Activated naive CD8-positive, alpha-beta T cell treated with anti-CD3 and anti-CD28 coated beads for 36 hours (primary cell): ENCODE measurements around the gene RBM6. TPM values are rescaled to one million over a fixed set of nuclear protein-coding genes. Genes with fewer than 3 reads are reported as not detected.
"Not testable (repeated sequence)": the region's sequence is repeated elsewhere in the genome, so short reads cannot be mapped to it uniquely, and the experiment has no call there.

ENCODE experiments used
- DNase-seq: peaks from one replicate; pipeline ENCODE4 v3.0.0; 2021
- H3K27ac Mint-ChIP-seq: one replicate; pipeline ENCODE4 v1.8.0; 2022; ENCODE audit warnings: mild to moderate bottlenecking, moderate library complexity, mixed read lengths
- H3K27me3 Mint-ChIP-seq: one replicate; pipeline ENCODE4 v1.8.0; 2022; ENCODE audit warnings: mild to moderate bottlenecking, mixed read lengths
- H3K36me3 Mint-ChIP-seq: one replicate; pipeline ENCODE4 v1.8.0; 2021; ENCODE audit warnings: mild to moderate bottlenecking, mixed read lengths
- H3K4me1 Mint-ChIP-seq: one replicate; pipeline ENCODE4 v1.8.0; 2021; ENCODE audit warnings: mixed read lengths
- H3K4me3 Mint-ChIP-seq: one replicate; pipeline ENCODE4 v1.8.0; 2022; ENCODE audit warnings: mild to moderate bottlenecking, moderate library complexity, mixed read lengths
- H3K9me3 Mint-ChIP-seq: one replicate; pipeline ENCODE4 v1.8.0; 2022; ENCODE audit warnings: mixed read lengths
- total RNA-seq, 2 experiments: library from RNA; stranded (reverse); gene quantifications; one replicate each; pipeline ENCODE4 v1.2.3, GENCODE V29; 2021

The RBM6 gene
- total RNA-seq, 2 experiments from 2014 or later: 59.5 to 64.8 TPM

DNA sequence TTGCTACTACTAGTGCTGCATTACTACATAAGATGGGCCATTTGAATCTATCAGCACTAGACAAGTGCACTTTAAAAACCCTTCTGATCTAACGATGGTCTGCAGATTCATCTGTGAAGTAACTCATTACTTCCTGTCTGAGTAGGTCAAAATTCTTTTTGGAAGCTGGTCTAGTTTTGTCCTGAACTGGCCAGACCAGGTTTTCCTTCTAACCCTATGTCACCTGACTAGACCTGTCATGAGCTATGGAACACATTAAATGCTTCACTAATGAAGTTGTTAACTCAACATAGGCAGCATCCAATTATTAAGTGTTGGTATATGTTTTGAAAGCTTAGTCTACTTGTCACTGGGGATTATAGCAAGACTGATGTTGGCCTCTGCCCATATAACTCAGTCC lies 138.7 kb downstream of the RBM6 start:
- Mint-ChIP-seq H3K4me3 (no peak overlapping the region), H3K27me3 (no peaks in the 10 kb centered on the region), H3K9me3 (no peaks in the 10 kb centered on the region), H3K4me1 (peaks cover 13% of the 10 kb centered on the region), H3K36me3 (peaks cover 14% of the 10 kb centered on the region), H3K27ac (no peak overlapping the region)
- no peak for DNase-seq

DNA sequence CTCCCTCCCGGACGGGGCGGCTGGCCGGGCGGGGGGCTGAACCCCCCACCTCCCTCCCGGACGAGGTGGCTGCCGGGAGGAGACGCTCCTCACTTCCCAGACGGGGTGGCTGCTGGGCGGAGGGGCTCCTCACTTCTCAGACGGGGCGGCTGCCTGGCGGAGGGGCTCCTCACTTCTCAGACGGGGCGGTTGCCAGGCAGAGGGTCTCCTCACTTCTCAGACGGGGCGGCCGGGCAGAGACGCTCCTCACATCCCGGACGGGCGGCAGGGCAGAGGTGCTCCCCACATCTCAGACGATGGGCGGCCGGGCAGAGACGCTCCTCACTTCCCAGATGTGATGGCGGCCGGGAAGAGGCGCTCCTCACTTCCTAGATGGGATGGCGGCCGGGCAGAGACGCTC lies 145.0 kb downstream of the RBM6 start:
- H3K9me3 Mint-ChIP-seq, H3K27ac Mint-ChIP-seq, H3K36me3 Mint-ChIP-seq, H3K27me3 Mint-ChIP-seq, DNase-seq, H3K4me3 Mint-ChIP-seq: not testable (repeated sequence)
- peaks cover 18% of the 10 kb centered on the region for H3K4me1 Mint-ChIP-seq

- no peaks in the 10 kb centered on the region for H3K9me3 Mint-ChIP-seq
- H3K27ac Mint-ChIP-seq: peak within 1 kb of the TSS; percentile 96
- no peaks in the 10 kb centered on the region for H3K27me3 Mint-ChIP-seq
- peak within 1 kb of the TSS; percentile 97 for H3K4me3 Mint-ChIP-seq
- peaks cover 34% of the 10 kb centered on the region for H3K36me3 Mint-ChIP-seq
- peak; percentile 93 for DNase-seq
- H3K4me1 Mint-ChIP-seq: peaks cover 29% of the 10 kb centered on the region
Observed at GRCh38 chr3:50088725-50089608, 149.0 kb downstream of the RBM6 start, which contains the start of gene RBM5. Gene RBM5, plus strand, starts transcription at chr3:50088919. Its CDS starts 1,516 bp downstream, at chr3:50090435.

GRCh38 chr3:50089609-50089945 lies 149.6 kb downstream of the RBM6 start:
- H3K27me3 Mint-ChIP-seq: no peaks in the 10 kb centered on the region
- H3K4me3 Mint-ChIP-seq: peak overlapping the region; percentile 97
- H3K27ac Mint-ChIP-seq: peak overlapping the region; percentile 96
- H3K4me1 Mint-ChIP-seq: peaks cover 30% of the 10 kb centered on the region
- no peak for DNase-seq
- H3K9me3 Mint-ChIP-seq: no peaks in the 10 kb centered on the region
- peaks cover 35% of the 10 kb centered on the region for H3K36me3 Mint-ChIP-seq

DNA sequence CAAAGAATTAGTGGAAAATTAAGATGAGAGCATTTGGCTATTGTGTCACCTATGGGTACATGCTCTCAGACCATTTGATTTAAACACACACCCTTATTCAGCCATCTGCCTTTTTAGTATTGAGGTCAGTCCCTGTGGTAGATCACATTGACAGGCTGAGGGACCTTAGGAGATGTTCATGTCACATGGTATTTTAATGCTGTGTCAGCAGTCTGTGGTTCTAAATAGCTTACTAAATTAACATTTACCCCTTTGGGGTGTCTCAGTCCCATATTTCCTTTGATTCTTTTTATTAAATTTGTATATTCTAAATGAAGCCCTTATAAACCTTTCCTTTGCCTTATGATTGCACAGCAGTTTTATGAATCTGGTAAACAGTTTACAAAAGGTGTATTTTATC lies 151.0 kb downstream of the RBM6 start:
- no peaks in the 10 kb centered on the region for H3K9me3 Mint-ChIP-seq
- H3K27ac Mint-ChIP-seq: peak overlapping the region; percentile 96
- H3K4me3 Mint-ChIP-seq: peak overlapping the region; percentile 7
- peaks cover 36% of the 10 kb centered on the region for H3K4me1 Mint-ChIP-seq
- no peaks in the 10 kb centered on the region for H3K27me3 Mint-ChIP-seq
- DNase-seq: no peak
- H3K36me3 Mint-ChIP-seq: peaks cover 48% of the 10 kb centered on the region

DNA sequence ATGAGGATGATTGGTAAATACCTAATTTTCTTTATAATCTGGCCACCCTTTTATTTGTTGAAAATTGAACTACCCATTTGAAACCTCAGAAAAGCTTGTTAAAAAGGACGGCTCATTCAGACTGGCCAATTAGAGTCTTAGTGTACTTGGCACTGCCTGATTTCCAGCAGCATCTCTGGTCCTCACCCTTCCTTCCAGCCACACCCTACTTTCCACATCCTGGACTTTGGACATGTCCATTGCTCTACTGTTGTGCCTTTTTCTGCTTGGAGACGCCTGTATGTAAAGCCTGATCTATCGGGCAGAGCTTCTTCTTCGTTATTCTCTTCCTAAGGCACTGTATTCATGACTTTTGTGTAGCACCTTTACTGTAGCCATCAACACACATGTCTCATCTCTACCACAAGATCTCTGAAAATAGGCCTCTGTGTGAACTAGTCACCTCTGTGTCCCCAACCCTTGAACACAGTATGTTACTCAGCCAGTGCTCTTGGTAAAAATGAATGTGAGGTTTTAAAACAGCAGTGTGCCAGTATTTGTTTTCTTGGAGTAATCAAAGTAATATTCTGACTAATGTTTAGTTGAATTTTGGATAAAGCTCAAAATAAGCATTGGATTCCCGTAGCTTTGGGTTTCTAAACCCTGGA lies 155.5 kb downstream of the RBM6 start:
- H3K27me3 Mint-ChIP-seq: no peaks in the 10 kb centered on the region
- peaks cover 31% of the 10 kb centered on the region for H3K4me1 Mint-ChIP-seq
- H3K9me3 Mint-ChIP-seq: no peaks in the 10 kb centered on the region
- DNase-seq: no peak
- peaks cover 54% of the 10 kb centered on the region for H3K36me3 Mint-ChIP-seq
- H3K4me3 Mint-ChIP-seq: no peak overlapping the region
- H3K27ac Mint-ChIP-seq: peak overlapping the region; percentile 73

DNA sequence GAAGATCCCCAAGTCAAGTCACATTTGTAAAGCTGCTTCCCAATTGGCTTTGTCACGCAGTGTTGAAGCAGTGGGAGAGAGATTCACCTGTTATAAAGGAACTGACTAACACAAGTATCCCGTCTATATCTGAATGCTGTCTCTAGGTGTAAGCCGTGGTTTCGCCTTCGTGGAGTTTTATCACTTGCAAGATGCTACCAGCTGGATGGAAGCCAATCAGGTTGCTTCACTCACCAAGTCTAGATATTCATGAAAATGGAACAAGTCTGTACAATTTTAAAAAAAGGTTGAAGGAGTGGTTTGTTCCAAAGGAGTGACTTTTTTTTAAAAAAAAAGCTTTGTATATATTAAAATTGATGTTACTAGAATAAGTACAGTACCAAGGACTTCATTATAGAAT lies 160.4 kb downstream of the RBM6 start:
- Mint-ChIP-seq H3K27me3 (no peaks in the 10 kb centered on the region), H3K27ac (no peak overlapping the region), H3K36me3 (peaks cover 33% of the 10 kb centered on the region), H3K9me3 (no peaks in the 10 kb centered on the region), H3K4me1 (peaks cover 18% of the 10 kb centered on the region), H3K4me3 (no peak overlapping the region)
- DNase-seq: no peak

GRCh38 chr3:50100956-50101845 lies 161.3 kb downstream of the RBM6 start:
- Mint-ChIP-seq H3K4me3 (no peak overlapping the region), H3K4me1 (peaks cover 15% of the 10 kb centered on the region), H3K27ac (no peak overlapping the region), H3K9me3 (no peaks in the 10 kb centered on the region), H3K27me3 (no peaks in the 10 kb centered on the region), H3K36me3 (peaks cover 27% of the 10 kb centered on the region)
- DNase-seq: no peak

- Mint-ChIP-seq H3K9me3 (no peaks in the 10 kb centered on the region), H3K27me3 (no peaks in the 10 kb centered on the region), H3K27ac (no peak overlapping the region), H3K36me3 (peaks cover 30% of the 10 kb centered on the region), H3K4me3 (no peak overlapping the region), H3K4me1 (peaks cover 13% of the 10 kb centered on the region)
- no peak for DNase-seq
Observed at GRCh38 chr3:50102558-50102957, 162.6 kb downstream of the RBM6 start.

- no peaks in the 10 kb centered on the region for H3K27me3 Mint-ChIP-seq
- peaks cover 2% of the 10 kb centered on the region for H3K4me1 Mint-ChIP-seq
- no peak overlapping the region for H3K27ac Mint-ChIP-seq
- H3K9me3 Mint-ChIP-seq: no peaks in the 10 kb centered on the region
- H3K4me3 Mint-ChIP-seq: no peak overlapping the region
- DNase-seq: no peak
- H3K36me3 Mint-ChIP-seq: peaks cover 34% of the 10 kb centered on the region
Observed at GRCh38 chr3:50111757-50112156, 171.8 kb downstream of the RBM6 start.

DNA sequence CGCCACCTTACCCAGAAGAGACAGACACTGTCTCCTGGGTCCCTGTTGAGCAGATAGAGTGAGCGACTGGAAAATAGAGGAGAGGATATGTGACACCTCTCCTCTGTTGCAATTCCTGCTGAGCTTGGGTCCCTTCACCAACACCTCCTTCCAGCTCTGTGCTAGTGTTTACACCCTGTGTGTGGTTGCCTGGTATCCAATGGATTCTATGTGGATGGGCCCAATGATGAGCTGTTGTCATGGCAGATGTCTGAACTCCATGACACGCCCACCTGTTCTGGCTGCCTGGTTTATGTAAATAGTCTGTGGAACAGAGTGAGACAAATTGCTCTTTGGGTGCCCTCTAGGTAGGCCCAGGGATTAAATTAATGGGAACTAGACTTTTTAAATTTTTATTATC lies 172.5 kb downstream of the RBM6 start:
- H3K4me3 Mint-ChIP-seq: no peak overlapping the region
- H3K4me1 Mint-ChIP-seq: no peaks in the 10 kb centered on the region
- no peak overlapping the region for H3K27ac Mint-ChIP-seq
- DNase-seq: no peak
- no peaks in the 10 kb centered on the region for H3K9me3 Mint-ChIP-seq
- H3K27me3 Mint-ChIP-seq: no peaks in the 10 kb centered on the region
- peaks cover 27% of the 10 kb centered on the region for H3K36me3 Mint-ChIP-seq

DNA sequence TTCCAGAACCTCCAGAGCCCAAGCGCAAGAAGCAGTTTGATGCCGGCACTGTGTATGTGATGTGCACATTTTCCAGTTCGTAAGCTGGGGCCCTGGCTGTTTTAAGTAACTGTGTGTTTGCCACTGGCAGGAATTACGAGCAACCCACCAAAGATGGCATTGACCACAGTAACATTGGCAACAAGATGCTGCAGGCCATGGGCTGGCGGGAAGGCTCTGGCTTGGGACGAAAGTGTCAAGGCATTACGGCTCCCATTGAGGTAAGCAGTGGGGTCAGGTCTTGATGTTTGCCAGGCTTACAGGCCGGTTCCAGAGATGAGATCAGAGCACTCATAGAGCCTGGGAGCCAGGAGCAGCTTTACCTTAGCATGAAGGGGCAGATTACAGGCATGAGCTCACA lies 177.2 kb downstream of the RBM6 start:
- Mint-ChIP-seq H3K27ac (no peak overlapping the region), H3K36me3 (peaks cover 14% of the 10 kb centered on the region), H3K4me1 (peaks cover 3% of the 10 kb centered on the region), H3K27me3 (no peaks in the 10 kb centered on the region), H3K9me3 (no peaks in the 10 kb centered on the region), H3K4me3 (no peak overlapping the region)
- no peak for DNase-seq

- DNase-seq: no peak
- H3K27ac Mint-ChIP-seq: no peak overlapping the region
- H3K36me3 Mint-ChIP-seq: peaks cover 14% of the 10 kb centered on the region
- H3K4me1 Mint-ChIP-seq: peaks cover 3% of the 10 kb centered on the region
- H3K4me3 Mint-ChIP-seq: no peak overlapping the region
- H3K27me3 Mint-ChIP-seq: no peaks in the 10 kb centered on the region
- H3K9me3 Mint-ChIP-seq: no peaks in the 10 kb centered on the region
Observed at GRCh38 chr3:50118237-50118636, 178.3 kb downstream of the RBM6 start.

- peaks cover 3% of the 10 kb centered on the region for H3K4me1 Mint-ChIP-seq
- no peak overlapping the region for H3K27ac Mint-ChIP-seq
- peaks cover 8% of the 10 kb centered on the region for H3K36me3 Mint-ChIP-seq
- DNase-seq: no peak
- H3K27me3 Mint-ChIP-seq: no peaks in the 10 kb centered on the region
- no peaks in the 10 kb centered on the region for H3K9me3 Mint-ChIP-seq
- H3K4me3 Mint-ChIP-seq: no peak overlapping the region
Observed at GRCh38 chr3:50119786-50120185, 179.8 kb downstream of the RBM6 start.
